ENCODE data around the gene PHETA1. TPM values are rescaled to one million over a fixed set of nuclear protein-coding genes. Genes with fewer than 3 reads are reported as not detected.
"Not testable (repeated sequence)": the region's sequence is repeated elsewhere in the genome, so short reads cannot be mapped to it uniquely, and the experiment has no call there.

Gene PHETA1
- total and polyA plus RNA-seq, 2 of the 13 experiments (the other 11 are each of a cell fraction or from before 2014, with no cell fraction given) = 11.3 to 20.8 TPM

- TF ChIP-seq IKZF5 (CRISPR knock-in tag; IDR thresholded peaks at IDR 0.05) (0 out of 2 replicates have a peak, but pooled peaks have one; percentile 10), FOXA1 (IDR thresholded peaks at IDR 0.05) (no peak), FOXA1 (CRISPR knock-in tag; IDR thresholded peaks at IDR 0.05) (no peak), ZNF879 (CRISPR knock-in tag; IDR thresholded peaks at IDR 0.05) (0 out of 2 replicates have a peak, but pooled peaks have one; percentile 61)
These were observed 35.7 kb upstream of the PHETA1 start (continued) for GRCh38 chr12:111404362-111405148.

GRCh38 chr12:111402490-111402824 lies 33.6 kb upstream of the PHETA1 start:
- BruUV-seq (replicated peaks); H3K4me2 ChIP-seq (ENCODE audit: low read depth, low read length); ATAC-seq; CTCF ChIA-PET (ENCODE audit: low intra/inter-chr PET ratio, low total read pairs); H3K27ac ChIP-seq (ENCODE audit: extremely low read length, insufficient read depth, low read length); FAIRE-seq; H3K9me3 ChIP-seq (ENCODE audit: low read length); H2AFZ ChIP-seq (ENCODE audit: low read length); in situ Hi-C loops (cut with HindIII; ENCODE audit: extremely low pct_ligation_motif_present, low pct_unique_long_range_greater_than_20kb); intact Hi-C loops (cut with micrococcal nuclease; ENCODE audit: unreplicated experiment); H3K9ac ChIP-seq (ENCODE audit: insufficient read depth, low read depth, low read length); H3K4me3 ChIP-seq (replicated peaks in 1 of 3; ENCODE audit: insufficient read depth in 1 of 3, low read depth in 2 of 3, low read length in 3 of 3); DNase-seq (ENCODE audit: low spot score); H3K27me3 ChIP-seq (ENCODE audit: control insufficient read depth in 1 of 2, insufficient read depth in 2 of 2, low read length in 2 of 2); H4K20me1 ChIP-seq (ENCODE audit: insufficient read depth, low read length); H3K36me3 ChIP-seq (replicated peaks in 1 of 2; ENCODE audit: control insufficient read depth in 1 of 2, insufficient read depth in 2 of 2, low read length in 2 of 2): not testable (repeated sequence)
- POLR2A ChIA-PET = interaction anchor here (0.9 to 3.1 kb wide), 3 partner anchors 35 to 195 kb away, joined by 3 to 21 read pairs (median 3); no protein-coding TSS in a partner anchor
- TF ChIP-seq ARID4A (CRISPR knock-in tag; IDR thresholded peaks at IDR 0.05; ENCODE audit: borderline replicate concordance) = peak; percentile 9; the same call in 1 of the 2 replicates
- Histone ChIP-seq H3K79me2 (ENCODE audit: insufficient read depth, low read length) (peaks cover 13% of the 10 kb centered on the region), H3K4me1 (ENCODE audit: insufficient read depth, low read length) (peaks cover 66% of the 10 kb centered on the region)
- 76% methylated on average over 9 of the region's 9 CpGs for WGBS (ENCODE audit: low lambda C conversion rate)
